Adipose tissue (tissue), 3 donors: ENCODE data around the gene ARID4B. TPM values are rescaled to one million over a fixed set of nuclear protein-coding genes. Genes with fewer than 3 reads are reported as not detected.
"Not testable (repeated sequence)": the region's sequence is repeated elsewhere in the genome, so short reads cannot be mapped to it uniquely, and the experiment has no call there.

Experiments
- H3K27ac ChIP-seq: one replicate; pipeline ENCODE4 v1.5.1; 2013; ENCODE audit warnings: low read depth, low read length
- WGBS, 3 donors: extraction: QIAGEN DNeasy Blood & Tissue Kit; methylation state at CpG; one replicate each; pipeline ENCODE4 v1.1.7; 2013; 5-methylcytosine and 5-hydroxymethylcytosine counted together
- polyA plus RNA-seq, 3 donors: library from polyadenylated mRNA; stranded (reverse); fragments of 200-250 nt; gene quantifications; one replicate each; pipeline ENCODE4 v1.2.3, GENCODE V29; 2013
- donor health status: healthy with polysubstance abuse.
- donor health status: Bipolar disorder and iron deficiency.
- donor health status: healthy.

The ARID4B gene
- polyA plus RNA-seq, 3 donors = 7.1 to 16.1 (median 11.5) TPM

- 28 to 36% (median 30%) methylated on average over 6 of the region's 6 CpGs for WGBS, 3 donors
- no peak overlapping the region for H3K27ac ChIP-seq
These were observed 23.2 kb downstream of the ARID4B start for GRCh38 chr1:235304549-235305451.

GRCh38 chr1:235302143-235302542, 25.8 kb downstream of the ARID4B start:
- 64 to 88% (median 75%) methylated on average over 1 of the region's 1 CpG for WGBS, 3 donors
- H3K27ac ChIP-seq = no peak overlapping the region

- WGBS, 3 donors = 44 to 79% (median 78%) methylated on average over 10 of the region's 10 CpGs
- H3K27ac ChIP-seq = no peak overlapping the region
These were observed 28.7 kb downstream of the ARID4B start for GRCh38 chr1:235299169-235299858.

DNA sequence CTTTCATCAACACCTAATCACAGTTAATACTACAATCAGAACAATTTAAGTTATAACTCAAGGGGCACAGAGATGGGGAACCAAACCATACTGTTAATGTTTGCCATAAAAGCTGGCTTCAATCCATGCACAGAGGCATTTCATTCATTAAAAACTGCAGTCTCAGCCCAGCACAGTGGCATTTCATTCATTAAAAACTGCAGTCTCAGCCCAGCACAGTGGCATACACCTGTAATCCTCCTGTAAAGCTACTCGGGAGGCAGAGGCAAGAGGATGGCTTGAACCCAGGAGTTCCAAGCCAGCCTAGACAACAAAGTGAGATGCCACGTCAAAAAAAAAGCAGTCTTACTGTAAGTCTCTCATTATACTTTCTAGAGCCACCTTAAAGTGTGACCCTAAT, 29.2 kb downstream of the ARID4B start:
- 25 to 80% (median 61%) methylated on average over 2 of the region's 2 CpGs for WGBS, 3 donors
- H3K27ac ChIP-seq = no peak overlapping the region

DNA sequence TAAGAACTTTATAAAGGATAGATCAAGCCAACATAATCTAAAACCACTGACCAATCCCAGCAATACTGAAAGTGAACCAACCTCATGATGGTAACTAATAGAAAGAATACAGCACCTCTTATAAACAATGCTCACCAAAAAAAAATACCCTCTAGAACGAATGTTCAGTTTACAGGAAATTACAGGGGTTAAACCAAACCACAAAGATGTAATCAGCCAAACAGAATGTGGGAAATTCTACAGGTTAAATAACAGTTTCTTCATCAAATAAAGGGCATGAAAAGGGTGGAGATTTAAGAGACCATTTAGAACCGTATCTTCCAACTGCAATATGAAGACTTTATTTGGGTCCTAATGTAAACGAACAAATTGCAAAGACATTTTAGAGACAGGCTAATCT, 30.4 kb downstream of the ARID4B start:
- WGBS, 3 donors = 47 to 60% (median 54%) methylated on average over 3 of the region's 3 CpGs
- no peak overlapping the region for H3K27ac ChIP-seq

DNA sequence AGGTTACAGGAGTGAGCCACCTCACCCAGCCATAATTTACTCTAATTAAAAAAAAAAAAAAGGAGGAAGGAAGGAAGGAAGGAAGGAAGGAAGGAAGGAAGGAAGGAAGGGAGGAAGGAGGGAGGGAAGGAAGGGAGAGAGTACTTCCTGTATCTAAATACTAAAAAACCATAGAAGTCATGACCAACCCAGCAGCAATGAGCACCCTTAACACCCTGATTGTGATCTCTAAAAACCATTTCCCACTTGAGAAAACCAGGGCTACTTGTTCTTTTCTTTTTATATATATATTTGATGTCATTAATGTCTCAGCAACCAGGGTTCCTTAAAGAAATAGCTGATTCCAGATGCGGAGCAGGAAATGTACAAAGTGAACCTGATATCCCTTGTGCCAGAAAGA, 31.2 kb downstream of the ARID4B start:
- no peak overlapping the region for H3K27ac ChIP-seq
- WGBS, 3 donors = 96 to 100% (median 99%) methylated on average over 1 of the region's 1 CpG

DNA sequence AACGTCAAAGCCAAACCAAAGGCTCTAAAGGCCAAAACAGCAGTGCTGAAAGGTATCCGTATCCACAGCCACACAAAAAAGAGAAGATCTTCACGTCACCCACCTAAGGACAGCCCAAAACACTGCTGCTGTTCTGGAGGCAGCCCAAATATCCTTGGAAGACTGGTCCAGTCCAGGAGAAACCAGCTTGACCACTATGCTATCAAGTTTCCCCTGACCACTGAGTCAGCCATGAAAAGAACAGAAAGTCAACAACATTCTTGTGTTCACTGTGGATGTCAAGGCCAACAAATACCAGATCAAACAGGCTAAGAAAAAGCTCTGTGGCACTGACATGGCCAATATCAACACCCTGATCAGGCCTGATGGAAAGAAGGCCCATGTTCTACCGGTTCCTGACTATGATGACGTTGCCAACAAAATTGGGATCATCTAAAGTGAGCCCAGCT, 32.1 kb downstream of the ARID4B start:
- 37 to 94% (median 92%) methylated on average over 5 of the region's 5 CpGs for WGBS, 3 donors
- H3K27ac ChIP-seq = no peak overlapping the region

GRCh38 chr1:235293322-235293942, 34.5 kb downstream of the ARID4B start:
- no peak overlapping the region for H3K27ac ChIP-seq

DNA sequence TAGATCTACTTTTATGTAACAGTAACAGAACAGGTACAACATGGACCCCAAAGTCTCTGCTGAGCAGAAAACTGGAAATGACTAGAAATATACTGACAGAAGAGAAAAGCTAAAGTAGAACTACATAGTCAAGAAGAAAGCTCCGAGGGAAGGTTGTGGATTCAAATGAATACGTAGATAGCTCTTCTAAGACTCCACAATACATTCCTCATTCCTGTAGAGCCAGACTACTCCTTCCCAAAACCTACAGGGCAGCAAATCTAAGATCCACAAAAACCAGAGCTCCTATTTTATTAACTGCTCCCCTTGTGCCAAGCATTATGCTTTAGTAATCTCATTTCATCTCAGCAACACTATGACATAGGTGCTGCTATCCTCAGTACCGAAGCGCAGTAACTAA, 35.2 kb downstream of the ARID4B start:
- WGBS, 3 donors = 74 to 95% (median 94%) methylated on average over 4 of the region's 4 CpGs
- H3K27ac ChIP-seq = no peak overlapping the region

- 59 to 64% (median 60%) methylated on average over 6 of the region's 6 CpGs for WGBS, 3 donors
- H3K27ac ChIP-seq = no peak overlapping the region
These were observed 36.3 kb downstream of the ARID4B start for GRCh38 chr1:235291599-235292091.

DNA sequence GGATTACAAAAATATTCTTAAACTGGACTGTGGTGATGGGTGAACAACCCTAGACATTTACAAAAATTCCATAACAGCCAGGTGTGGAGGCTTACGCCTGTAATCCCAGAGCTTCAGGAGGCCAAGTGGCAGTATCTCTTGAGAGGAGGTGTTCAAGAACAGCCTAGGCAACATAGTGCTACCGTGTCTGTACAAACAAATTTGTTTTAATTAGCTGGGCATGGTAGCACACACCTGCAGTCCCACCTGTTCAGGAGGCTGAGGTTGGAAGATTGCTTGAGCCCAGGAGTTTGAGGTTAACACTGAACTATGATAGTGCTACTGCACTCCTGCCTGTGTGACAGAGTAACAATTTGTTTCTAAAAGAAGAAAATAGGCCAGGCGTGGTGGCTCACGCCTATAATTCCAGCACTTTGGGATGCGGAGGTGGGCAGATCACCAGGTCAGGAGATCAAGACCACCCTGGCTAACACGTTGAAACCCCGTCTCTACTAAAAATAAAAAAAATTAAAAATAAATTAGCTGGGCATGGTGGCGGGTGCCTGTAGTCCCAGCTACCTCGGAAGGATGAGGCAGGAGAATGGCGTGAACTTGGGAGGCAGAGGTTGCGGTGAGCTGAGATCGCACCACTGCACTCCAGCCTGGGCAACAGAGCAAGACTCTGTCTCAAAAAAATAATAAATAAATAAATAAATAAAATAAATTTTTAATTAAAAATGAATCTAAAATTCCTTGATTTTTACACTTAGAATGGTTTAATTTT, 37.1 kb downstream of the ARID4B start:
- WGBS, 3 donors = 90 to 93% (median 90%) methylated on average over 12 of the region's 12 CpGs
- no peak overlapping the region for H3K27ac ChIP-seq

GRCh38 chr1:235289859-235290739, 37.9 kb downstream of the ARID4B start:
- 68 to 90% (median 88%) methylated on average over 12 of the region's 12 CpGs for WGBS, 3 donors
- H3K27ac ChIP-seq = no peak overlapping the region

DNA sequence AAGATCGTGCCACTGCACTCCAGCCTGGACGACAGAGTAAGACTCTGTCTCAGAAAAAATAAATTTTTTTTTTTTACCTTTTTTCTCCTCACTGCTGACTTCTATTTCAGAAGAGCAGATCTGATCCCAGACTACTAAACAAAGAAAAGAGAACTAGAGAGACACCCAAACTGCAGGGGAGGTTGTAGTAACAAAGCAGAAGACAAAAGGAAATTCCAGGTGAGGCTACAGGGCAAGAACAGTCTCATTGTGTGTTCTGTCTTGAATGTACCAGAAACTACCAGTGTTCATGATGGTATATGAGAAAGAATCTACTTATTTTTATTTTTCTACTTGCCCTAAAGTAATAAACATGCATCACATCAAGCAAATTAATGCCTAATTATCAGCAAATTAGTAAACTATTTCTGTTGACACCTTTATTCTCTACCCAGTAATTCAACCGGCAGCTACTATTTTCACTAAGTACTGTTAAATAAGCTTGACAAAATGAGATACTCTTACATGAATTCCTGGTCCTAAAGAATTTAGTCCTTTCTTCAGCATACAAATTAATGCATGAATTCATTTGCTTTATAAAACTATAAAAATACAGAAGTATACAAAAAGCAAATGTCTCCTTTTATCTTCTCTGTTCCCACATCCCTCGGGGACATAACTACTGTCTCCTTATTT, 40.6 kb downstream of the ARID4B start:
- 88 to 94% (median 89%) methylated on average over 4 of the region's 4 CpGs for WGBS, 3 donors
- H3K27ac ChIP-seq = no peak overlapping the region

- H3K27ac ChIP-seq = no peak overlapping the region
- 89 to 91% (median 90%) methylated on average over 1 of the region's 1 CpG for WGBS, 3 donors
These were observed 41.3 kb downstream of the ARID4B start for GRCh38 chr1:235286667-235287066.

GRCh38 chr1:235284231-235284769, 43.7 kb downstream of the ARID4B start:
- 87 to 94% (median 87%) methylated on average over 6 of the region's 6 CpGs for WGBS, 3 donors

DNA sequence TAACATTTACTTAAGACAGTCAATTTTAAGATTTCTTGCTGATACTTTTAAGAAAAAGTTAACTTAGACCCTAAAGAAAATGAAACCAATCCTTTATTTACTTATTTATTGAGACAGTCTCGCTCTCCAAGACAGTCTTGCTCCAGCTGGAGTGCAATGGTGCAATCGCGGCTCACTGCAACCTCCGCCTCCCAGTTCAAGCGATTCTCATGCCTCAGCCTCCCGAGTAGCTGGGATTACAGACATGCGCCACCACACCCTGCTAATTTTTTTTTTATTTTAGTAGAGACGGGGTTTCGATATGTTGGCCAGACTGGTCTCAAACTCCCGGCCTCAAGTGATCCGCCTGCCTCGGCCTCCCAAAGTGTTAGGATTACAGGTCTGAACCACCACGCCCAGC, 44.3 kb downstream of the ARID4B start:
- not testable (repeated sequence) for H3K27ac ChIP-seq
- 96 to 97% (median 97%) methylated on average over 13 of the region's 13 CpGs for WGBS, 3 donors

More at GRCh38 chr1:235284231-235284769, 43.7 kb downstream of the ARID4B start:
- H3K27ac ChIP-seq = no peak overlapping the region

DNA sequence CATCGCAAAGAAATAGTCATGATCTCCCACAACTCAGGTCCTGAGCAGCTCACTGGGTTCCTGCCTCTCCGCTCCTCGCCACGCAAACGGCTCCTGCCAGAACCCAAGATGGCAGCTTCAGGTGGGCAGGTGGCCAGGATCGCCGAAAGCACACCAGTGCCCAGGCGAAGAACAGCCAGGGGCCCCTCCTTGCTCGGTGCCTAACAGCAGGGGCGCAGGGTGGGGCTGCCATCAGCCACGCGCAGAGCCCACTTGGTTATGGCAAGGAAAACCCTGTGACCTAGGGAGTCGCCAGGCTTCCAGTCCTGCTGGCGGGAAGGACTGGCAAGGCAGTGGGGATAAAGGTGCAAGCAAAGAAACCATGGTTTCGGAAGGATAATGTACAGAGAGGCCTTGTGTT, 47.5 kb downstream of the ARID4B start:
- 96 to 98% (median 97%) methylated on average over 15 of the region's 15 CpGs for WGBS, 3 donors
- H3K27ac ChIP-seq = no peak overlapping the region
